HG03469 (cell line): ENCODE measurements around the gene GSTO2.
A peak's percentile ranks its signal among the peaks of the same experiment; 100 is the strongest.

Source experiments
- ATAC-seq: cut with Tn5 transposase; IDR thresholded peaks from one replicate; pipeline ENCODE4 v1.9.1; 2021; ENCODE audit warnings: mild to moderate bottlenecking, moderate library complexity, moderate number of reproducible peaks; ENCODE audit not compliant: unreplicated experiment

Gene GSTO2

DNA sequence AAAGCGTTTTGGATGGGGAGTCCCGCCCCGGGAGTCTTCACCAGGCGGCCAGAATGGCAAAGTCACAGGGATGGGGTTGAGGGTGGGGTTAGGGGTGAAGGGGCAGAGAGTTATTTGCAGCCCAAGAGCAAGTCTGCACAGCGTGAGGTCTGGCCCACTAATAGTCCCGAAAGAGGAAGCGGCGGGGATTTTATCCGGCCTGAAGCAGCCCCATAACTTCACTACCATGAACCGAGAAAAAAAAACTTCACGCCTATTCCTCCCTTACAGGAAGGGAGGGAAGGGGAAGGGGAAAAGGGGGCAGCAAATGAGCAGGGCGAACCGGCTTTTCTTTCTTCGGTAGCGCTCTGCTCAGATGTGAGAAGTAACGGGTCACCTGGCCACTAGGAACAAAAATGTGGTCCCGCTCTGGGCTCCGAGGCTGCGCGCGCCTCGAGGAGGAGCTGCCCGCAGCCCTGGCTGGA, 68.6 kb downstream of the GSTO2 start:
- ATAC-seq, result peak; percentile 21

DNA sequence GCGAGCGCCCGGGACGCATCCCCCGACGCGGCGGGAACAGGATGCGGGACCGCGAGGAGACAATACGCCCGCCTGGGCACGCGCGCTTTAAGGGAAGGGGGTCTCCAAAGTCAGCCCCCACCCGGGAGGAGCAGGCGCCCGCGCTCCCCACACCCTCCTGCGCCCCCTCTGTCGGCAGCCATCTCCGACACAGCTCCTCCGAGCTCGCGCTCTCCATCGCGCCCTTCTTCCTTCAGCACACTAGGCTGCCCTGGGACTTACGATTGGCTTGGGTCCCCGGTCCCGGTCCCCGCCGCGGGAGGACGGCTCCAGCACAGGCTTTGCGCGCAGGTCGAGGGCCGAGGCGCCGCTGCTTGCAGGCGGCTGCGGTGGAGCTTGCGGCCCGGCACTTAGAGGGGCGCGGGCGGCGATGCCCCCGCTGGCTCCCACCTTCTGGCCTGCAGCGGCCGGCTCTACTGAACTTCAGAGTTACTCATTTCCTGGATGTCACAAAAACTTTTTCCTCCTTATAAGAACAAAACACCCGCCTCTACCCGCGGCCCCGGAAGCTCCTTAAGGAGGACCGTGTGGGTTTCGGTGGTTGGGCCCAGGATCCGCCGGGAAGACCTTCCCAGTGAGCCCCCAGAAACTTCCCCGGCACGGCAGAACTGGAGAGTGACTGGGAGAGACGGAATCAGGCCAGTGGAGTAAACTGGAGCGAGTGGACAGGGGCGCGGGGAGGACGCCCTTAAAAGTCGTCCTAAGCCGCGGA, 69.2 kb downstream of the GSTO2 start, which contains the start of gene ITPRIP:
Gene ITPRIP, minus strand, starts transcription at position 481 of the 751 bp plus-strand sequence. CDS start 22,414 bp downstream, outside the sequence.
- ATAC-seq, result peak; percentile 46

DNA sequence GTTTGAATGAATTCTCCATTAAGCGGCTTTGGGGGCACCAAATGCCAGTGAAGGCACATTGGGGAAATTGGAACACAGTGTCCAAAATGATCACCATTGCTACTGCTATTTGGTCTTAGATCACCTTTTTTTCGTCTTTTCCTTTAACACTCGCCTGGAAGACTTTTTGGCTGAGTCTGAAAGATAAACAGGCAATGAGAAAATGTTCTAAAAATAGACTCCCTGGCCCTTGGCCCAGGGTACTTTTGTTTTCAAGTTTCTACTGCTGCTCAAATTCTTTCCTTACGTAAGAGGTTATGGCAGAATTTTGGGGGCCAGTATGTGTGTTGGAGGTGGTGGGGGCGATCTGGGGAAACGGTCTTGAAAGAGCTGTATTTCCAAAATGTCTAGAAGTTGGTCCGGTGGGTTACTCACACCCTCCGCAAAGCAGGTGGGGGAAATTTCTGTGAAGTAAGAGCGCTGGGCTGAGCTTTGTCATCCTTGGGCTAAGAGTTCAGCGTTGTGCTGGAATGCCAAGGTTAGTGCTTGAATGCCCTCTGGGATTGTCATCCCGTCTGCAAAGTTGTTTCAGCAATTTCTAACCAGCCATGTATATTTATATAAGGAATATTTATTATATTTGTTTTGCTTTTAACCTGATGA, 70.6 kb downstream of the GSTO2 start:
- no peak for ATAC-seq

DNA sequence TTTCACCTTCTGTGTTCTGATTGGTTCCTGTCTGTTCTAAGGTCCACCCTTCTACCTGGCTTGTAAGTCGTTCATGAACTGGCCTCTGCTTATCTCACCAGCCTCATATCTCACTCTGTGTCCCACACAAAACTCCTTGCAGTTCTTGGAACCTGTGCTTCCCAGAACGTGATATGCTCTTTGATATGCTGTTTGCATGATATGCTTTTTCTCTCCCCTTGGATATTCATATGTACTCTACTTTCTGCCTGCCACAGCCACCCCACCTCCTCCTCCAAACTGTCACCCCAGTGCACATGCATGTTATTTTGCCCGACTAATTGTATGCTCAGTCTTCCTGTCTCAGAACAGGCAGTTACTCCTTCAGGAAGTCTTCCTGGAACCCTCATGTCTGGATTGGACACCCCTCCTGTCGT, 71.1 kb downstream of the GSTO2 start:
- ATAC-seq, result no peak

DNA sequence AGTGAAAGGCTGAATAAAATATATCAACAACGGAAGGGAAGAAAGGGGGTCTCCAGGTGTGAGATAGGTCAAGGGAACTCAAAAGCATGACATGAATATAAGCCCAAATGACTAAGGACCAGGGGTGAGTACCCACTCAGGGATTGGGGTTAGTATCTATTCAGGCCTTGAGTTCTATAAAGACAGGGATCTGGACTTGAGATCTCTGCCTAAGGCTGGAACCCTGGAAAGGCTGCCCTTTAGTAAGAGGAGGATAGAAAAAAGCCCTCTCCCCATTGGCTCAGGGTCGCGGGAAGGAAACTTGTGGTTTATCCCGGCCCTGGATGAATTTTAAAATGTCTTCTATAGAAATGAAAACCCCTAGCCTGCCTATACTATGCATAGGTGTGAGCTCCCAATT, 71.7 kb downstream of the GSTO2 start:
- ATAC-seq, result no peak

DNA sequence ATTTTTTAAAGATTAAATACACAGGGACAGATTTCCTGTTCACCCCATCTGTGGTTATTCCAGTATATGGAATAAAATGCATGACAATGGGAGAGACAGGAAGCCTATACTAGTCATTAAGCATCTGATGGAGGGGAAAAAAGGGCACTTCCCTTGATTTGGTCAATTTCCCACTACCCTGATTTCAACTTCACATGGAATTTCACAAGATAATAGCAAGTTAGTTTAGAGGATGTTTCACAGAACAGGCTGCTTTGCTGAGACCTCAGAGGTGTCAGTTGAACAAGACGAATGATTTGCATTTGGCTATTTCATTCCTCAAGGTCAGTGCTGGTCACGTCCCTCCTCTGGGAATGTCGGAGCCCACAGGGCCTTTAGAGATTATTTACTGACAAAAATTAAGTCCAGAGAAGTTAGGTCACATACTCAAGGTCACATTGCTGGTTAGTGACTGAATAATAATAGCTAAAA, 74.0 kb downstream of the GSTO2 start:
- no peak for ATAC-seq

DNA sequence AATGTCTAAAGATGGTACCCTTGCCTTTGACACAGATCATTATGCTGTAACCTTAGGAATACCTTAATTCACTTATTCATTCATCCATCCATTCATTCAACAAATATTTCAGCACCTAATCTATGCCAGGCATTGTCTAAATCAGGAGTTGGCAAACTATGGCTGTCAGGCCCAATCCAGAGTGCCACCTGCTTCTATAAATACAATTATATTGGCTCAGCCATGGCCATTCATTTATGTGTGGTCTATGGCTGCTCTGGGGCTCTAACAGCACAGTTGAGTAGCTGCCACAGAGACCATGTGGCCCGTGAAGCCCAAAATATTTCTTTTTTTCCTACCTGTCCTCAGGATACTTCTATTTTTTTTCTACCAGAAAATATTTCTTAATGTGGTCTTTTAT, 75.2 kb downstream of the GSTO2 start:
- no peak for ATAC-seq

DNA sequence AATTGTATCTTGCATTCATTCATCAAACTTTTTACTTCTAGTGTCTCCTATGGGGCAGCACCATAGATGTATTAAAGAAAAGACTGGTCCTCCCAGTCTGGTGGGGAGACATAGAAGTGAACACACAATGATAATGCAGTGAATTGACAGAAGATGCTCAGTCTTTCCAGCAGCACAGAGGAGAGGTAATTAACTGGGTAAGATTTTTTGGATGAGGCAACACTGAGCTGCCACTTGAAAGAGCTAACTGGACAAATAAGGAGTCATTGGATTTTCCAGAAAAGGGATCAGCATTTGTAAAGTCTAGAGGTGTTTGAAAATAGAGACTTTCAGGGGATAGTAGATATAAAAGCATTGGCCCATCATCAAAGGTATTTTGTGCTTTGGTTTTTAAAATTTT, 76.5 kb downstream of the GSTO2 start:
- ATAC-seq, result no peak

DNA sequence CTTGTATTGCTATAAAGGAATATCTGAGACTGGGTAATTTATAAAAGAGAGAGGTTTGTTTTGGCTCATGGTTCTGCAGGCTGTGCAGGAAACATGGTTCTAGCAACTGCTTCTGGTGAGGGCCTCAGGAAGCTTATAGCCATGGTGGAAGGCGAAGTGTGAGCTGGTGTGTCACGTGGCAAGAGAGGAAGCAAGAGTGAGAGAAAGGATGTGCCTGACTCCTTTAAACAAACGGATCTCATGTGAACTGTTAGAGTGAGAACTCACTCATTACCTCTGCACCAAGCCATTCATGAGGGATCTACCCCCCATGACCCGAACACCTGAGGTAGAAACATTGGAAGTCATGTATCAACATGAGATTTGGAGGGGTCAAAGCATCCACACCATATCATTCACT, 77.0 kb downstream of the GSTO2 start:
- ATAC-seq, result no peak

DNA sequence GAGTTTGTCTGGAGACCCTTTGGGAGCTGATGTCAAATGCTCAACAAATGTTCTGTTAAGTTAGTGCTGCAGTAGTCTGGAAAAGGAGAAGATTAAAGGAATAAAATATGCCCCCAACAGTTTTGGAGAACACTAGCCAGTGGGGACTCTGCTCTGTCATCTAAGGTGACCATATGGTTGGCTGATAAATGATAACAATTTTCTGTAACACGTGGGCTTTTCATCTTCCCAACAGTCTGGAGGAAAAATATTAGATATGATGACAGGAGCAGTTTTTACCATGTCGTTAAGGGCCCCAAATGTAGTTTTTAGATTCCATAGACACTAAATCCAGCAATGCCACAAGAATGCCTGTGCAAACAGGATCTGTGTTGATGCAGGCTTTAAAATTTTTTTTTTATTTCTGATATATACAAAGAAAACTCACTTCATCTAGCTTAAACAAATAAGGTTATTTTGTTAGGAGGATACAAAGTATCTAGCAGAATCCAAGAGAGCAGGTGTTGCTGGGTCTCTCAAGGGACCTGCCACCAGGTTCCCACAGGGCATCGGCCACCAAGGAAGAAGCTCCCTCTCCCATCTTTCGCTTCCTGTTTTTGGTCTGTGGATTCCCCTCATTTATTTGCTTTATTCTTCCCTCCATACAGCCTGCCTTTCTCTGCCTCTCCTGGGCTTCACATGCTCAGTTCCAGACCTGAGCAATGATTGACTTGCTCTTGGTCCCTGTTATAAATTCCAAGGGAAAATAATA, 78.5 kb downstream of the GSTO2 start:
- ATAC-seq, result no peak

DNA sequence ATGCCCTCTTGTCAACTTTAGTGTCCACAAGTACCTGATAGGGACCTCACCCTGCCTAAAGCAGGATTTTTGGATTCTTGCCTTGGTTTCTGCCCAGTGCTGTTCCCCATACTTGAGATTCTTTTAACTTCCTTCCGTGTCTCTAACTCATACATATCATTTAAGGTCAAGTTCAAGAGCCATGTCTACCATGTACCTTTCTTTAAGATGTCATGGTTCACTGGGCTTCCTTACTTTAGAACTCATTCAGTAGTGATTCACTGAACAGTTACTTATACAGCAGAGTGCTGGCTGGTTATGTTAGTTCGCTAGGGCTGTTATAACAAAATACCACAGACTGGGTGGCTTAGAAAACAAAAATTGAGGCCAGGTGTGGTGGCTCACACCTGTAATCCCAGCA, 79.6 kb downstream of the GSTO2 start:
- no peak for ATAC-seq

DNA sequence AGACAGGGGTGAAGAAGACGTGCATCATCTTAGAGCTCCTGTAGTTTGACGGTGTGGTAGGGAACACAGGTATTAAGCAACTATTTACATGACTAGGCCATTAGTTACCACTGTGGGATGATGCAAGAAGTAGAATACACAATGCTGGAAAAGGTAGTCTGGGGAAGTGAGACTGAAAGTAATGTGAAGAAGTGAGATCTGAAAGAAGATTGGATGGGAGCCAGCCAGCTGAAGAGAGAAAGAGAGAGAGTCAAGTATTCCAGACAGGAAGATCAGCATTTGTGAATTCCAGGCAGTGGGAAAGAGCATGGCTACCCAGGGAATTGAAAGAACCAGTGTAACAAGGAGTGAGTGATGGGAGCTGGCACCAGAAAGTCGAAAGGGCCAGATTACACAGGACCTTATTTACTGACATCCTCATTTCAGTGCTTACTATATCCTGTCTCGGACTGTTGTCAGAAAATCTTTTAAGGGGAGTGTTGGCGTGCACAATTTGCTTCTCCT, 80.7 kb downstream of the GSTO2 start:
- peak; percentile 36 for ATAC-seq

DNA sequence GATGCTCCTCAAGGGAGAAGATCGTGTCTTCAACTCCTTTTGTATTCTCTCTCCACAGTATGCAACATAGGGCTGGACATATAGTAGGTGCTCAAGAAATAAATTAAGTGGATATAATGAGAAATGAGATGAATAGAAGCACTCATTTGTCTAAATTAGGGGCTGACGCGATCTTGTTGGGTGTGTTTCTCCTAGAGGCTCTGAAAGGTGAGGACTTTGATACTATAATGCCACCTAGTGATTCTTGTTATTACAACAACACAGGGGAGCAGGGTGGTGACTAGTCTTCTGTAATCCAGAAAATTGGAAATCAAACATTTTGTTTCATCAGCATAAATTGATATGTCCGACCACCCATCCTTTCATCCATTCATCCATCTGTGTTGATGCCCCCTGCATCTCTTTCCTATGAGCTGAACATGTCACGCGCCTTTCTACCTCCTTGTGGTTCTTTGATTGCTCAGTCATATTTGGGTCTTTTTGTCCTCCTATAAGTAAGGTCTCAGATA, 81.2 kb downstream of the GSTO2 start:
- ATAC-seq, result no peak

DNA sequence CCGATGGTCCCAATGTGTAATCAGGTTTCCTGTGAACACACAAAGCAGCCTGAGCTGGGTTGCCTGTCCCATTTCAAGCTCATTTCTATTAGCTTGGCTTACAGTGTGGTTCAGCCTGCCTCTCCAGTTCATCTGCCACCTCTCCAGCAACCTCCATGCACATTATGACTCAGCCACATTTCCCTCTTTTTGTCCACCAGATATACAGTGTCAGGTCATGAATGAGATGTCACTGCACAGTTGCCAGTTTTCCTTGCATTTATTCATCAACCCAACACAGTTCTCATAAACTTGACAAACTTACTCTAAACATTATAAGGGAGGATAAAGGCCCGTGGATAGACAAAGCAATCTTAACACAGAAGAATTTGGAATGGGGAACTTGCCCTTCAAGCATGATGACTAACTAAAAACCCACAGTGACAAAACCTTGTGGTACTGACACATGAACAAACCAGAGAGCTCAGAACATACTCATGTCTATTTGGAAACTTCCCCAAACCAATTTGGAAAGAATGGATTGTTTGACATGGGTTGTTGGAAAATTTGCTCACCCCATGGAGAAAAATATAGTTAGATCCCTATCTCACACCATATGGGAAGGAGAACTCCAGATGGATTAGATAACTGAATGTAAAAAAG, 82.2 kb downstream of the GSTO2 start:
- ATAC-seq, result no peak

DNA sequence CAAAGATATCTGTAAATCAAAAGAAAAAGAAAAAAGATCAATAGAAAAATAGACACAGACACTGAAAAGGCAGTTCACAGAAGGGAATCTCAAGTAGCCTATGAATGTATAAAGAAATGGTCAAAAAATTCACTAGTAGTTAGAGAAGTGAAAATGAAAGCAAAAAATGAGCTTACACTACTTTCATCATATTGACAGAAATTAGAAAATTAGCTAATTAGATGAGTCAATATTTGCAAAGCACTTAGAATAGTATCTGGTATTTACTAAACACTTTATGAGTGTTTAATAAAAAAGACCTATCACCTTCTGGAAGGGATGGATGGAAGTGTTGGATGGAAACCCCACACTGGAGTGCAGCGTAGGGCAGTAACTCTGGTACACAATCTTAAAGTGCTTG, 82.9 kb downstream of the GSTO2 start:
- ATAC-seq, result no peak

DNA sequence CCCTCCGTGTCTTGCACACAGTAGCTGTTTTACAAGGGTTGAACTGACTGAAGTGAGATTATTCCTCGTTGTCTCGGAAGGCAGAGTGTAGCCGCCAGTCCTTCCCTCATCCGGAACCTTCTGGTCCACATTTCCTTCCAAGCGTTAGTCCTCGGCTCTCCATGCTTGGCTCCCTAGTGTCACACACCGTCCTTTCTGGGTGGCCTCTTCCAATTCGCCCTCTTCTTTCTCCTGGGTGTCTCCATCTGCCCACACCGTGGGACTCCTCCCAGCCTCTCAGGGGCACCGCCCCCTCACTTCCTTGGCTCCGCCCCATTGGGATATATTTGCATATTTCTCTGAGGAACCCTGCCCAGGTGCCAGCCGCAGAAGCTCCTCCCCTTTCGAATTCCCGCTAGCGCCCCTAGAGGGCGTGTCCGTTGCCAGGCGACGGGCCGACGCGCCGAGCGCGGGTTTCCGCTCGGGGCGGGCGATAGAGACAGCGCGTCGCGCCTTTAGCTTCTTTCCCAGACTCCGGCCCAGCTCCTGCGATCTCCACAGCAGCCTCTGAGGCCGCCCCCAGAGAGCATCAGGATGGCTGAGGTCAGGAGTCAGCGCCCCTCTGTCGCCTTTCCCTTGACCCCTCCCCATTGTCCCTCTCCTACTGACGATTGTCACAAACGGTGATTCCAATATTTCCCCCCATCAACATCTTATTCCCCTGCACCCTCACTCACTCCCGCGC, 84.5 kb downstream of the GSTO2 start, which contains the start of gene CFAP58:
Gene CFAP58, plus strand, starts transcription at position 509 of the 724 bp plus-strand sequence. Its CDS starts 65 bp downstream, at position 574.
- ATAC-seq, result peak; percentile 47
